Renal cortex interstitium (tissue), 11 donors: ENCODE results near the gene PRR35. TPM values are rescaled to one million over a fixed set of nuclear protein-coding genes. Genes with fewer than 3 reads are reported as not detected.

Source experiments
- DNase-seq, 11 donors: peaks; one replicate each; pipeline ENCODE4 v3.0.0-alpha.2; 2013; ENCODE audit warnings: low read depth in 9 of 11, low spot score in 4 of 11; ENCODE audit errors: extremely low read depth in 1 of 11
- polyA plus RNA-seq, 3 donors: library from polyadenylated mRNA; unstranded; fragments of 120-200 nt; gene quantifications; one replicate each; pipeline ENCODE4 v1.2.1, GENCODE V29; 2013; ENCODE audit not compliant: insufficient read length in 3 of 3

PRR35 gene
- polyA plus RNA-seq, 3 donors: 5.7 to 14.0 (median 14.0) TPM

GRCh38 chr16:603933-604332, 43.7 kb downstream of the PRR35 start:
- no peak for DNase-seq

DNA sequence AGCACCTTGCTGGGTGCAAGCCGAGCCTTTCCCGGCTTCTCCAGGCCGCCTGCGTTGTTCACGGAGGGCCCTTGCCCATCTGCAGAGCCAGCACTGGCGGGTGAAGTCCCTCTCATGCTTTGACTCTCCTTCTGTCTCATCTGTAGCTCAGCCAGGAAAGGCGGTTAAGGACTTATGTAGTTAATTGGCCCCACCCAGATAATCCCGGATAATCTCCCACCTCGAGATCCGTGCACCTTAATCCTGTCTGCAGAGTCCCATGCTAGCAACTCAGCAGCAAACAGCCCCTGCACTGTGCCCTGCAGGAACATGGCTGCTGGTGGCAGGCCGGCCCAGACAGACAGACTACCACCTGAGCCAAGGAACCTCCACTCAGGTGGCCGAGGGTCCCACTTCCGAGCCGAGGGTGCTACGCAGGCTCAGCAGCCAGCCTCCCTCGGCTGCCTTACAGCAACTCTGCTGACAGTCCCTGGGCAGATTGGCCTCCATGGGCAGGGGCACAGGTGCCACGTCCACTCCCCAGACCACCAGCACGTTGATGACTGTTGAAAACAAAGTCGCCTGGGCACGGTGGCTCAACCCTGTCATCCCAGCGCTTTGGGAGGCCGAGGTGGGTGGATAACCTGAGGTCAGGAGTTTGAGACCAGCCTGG, 46.6 kb downstream of the PRR35 start:
- DNase-seq: no peak

DNA sequence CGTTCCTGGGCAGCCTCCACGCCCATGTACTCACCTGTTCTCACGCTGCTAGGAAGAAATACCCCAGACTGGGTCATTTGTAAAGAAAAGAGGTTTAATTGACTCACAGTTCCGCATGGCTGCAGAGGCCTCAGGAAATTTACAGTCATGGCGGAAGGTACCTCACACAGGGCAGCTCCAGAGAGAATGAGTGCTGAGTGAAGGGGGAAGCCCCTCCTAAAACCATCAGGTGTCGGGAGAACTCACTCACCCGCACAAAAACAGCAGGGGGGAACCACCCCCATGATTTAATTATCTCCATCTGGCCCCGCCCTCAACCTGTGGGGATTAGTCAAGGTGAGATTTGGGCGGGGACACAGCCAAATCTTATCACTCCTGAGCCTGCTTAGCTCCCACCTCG, 47.8 kb downstream of the PRR35 start:
- DNase-seq: no peak

DNA sequence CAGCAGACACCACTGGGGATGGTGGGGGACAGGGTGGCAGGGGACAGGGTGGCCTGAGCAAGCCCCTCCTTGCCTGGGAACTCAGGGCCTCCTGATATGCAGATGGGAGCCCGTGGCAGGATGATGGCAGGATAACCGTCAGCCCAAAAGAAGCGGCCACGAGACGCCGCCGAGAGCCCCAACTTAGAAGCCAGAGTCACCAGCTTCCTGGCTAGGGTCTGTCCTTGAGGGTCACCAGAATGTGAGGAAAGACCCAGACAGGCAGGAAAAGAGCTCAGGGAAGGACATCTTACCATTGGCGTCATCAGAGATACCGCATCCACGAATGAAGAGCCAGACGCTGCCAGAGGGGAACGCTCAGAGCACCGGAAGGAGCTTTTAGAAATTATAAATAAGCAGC, 49.1 kb downstream of the PRR35 start:
- DNase-seq: no peak

DNA sequence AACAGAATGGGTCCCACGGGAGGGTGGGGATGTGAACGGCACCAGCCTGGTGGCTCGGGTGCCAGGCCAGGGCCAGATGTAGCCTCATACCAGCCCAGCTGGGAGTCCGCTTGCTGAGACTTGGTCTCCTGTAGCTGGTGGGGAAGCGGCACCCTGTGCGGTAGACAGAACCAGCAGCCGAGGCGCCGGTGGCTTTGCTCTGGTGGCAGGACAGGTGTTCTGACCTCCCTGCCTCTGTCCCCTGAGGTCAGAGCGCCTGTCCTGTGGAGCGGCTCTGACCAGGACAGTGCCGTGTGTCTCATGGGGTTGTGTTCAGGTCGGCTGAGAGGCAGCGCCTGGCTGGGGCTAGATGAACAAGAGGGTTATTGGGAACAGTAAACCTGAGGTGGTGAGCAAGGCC, 49.8 kb downstream of the PRR35 start:
- no peak for DNase-seq

GRCh38 chr16:610513-611381, 50.6 kb downstream of the PRR35 start:
- no peak for DNase-seq

DNA sequence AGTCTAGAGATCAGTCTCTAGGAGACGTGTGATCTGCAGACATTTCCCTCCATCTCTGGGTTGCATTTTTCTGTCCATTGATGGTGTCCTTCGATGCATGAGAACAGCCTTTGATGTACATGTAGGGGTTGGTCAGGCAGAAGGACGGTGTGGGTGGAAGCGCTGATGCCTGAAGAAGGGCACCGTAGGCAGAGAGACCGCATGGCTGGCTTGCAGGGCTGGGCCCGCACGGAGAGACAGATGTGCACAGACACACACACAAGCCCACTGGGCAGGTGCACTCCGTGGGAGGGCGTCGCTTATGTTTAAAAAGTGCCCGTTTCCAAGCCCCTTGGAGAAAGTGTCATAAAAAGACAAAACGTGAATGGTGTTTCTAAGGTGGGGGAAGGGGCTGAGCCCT, 54.9 kb downstream of the PRR35 start:
- no peak for DNase-seq

Other genes starting within 250 kb of the PRR35 start
- gene AXIN1, start 207.7 kb upstream of the PRR35 start, polyA plus RNA-seq: 10 to 100 TPM; 14.1 to 23.7 (median 22.2) TPM
- 10 to 100 TPM; 55.3 to 90.5 (median 65.3) TPM for gene MRPL28, start 189.9 kb upstream of the PRR35 start, polyA plus RNA-seq
- gene PGAP6, start 178.4 kb upstream of the PRR35 start, polyA plus RNA-seq: 10 to 100 TPM; 56.7 to 71.2 (median 60.6) TPM
- 100 to 1,000 TPM; 108 to 146 (median 134) TPM for gene NME4, start 163.2 kb upstream of the PRR35 start, polyA plus RNA-seq
- gene DECR2, start 158.5 kb upstream of the PRR35 start, polyA plus RNA-seq: 10 to 100 TPM; 20.7 to 47.6 (median 21.2) TPM
- 100 to 1,000 TPM in 2 of 3 donors, 10 to 100 TPM in 1; 96.3 to 159 (median 104) TPM for gene RAB11FIP3, start 134.7 kb upstream of the PRR35 start, polyA plus RNA-seq
- gene CAPN15, start 32.7 kb upstream of the PRR35 start, polyA plus RNA-seq: 10 to 100 TPM; 23.2 to 37.7 (median 35.0) TPM
- gene NHLRC4, start 6.6 kb downstream of the PRR35 start, polyA plus RNA-seq: 1 to 10 TPM; 5.1 to 8.9 (median 8.1) TPM
- 10 to 100 TPM; 49.0 to 82.6 (median 66.2) TPM for gene PIGQ, start 9.6 kb downstream of the PRR35 start, polyA plus RNA-seq
- 10 to 100 TPM; 14.3 to 32.5 (median 23.6) TPM for gene RAB40C, start 29.7 kb downstream of the PRR35 start, polyA plus RNA-seq
- gene WFIKKN1, start 70.6 kb downstream of the PRR35 start, polyA plus RNA-seq: 1 to 10 TPM; 1.3 to 2.0 (median 2.0) TPM
- 10 to 100 TPM; 39.3 to 62.6 (median 60.9) TPM for gene METTL26, start 75.9 kb downstream of the PRR35 start, polyA plus RNA-seq
- 10 to 100 TPM; 10.2 to 31.8 (median 22.6) TPM for gene MCRIP2, start 81.4 kb downstream of the PRR35 start, polyA plus RNA-seq
- 10 to 100 TPM; 36.9 to 62.0 (median 48.4) TPM for gene WDR90, start 89.0 kb downstream of the PRR35 start, polyA plus RNA-seq
- 100 to 1,000 TPM in 1 of 3 donors, 10 to 100 TPM in 2; 51.8 to 111 (median 92.9) TPM for gene RHOT2, start 107.7 kb downstream of the PRR35 start, polyA plus RNA-seq
- 1 to 10 TPM in 2 of 3 donors, under 1 TPM in 1; 0.84 to 2.5 (median 2.3) TPM for gene RHBDL1, start 115.3 kb downstream of the PRR35 start, polyA plus RNA-seq
- 100 to 1,000 TPM in 2 of 3 donors, 10 to 100 TPM in 1; 97.8 to 133 (median 126) TPM for gene STUB1, start 120.0 kb downstream of the PRR35 start, polyA plus RNA-seq
- gene JMJD8, start 123.9 kb downstream of the PRR35 start, polyA plus RNA-seq: 10 to 100 TPM; 48.7 to 73.8 (median 73.5) TPM
- gene WDR24, start 130.0 kb downstream of the PRR35 start, polyA plus RNA-seq: 10 to 100 TPM in 2 of 3 donors, 1 to 10 TPM in 1; 8.8 to 16.1 (median 14.2) TPM
- 1 to 10 TPM in 1 of 3 donors, under 1 TPM in 2; 0.67 to 2.7 (median 0.92) TPM for gene FBXL16, start 145.4 kb downstream of the PRR35 start, polyA plus RNA-seq
- 10 to 100 TPM in 2 of 3 donors, 1 to 10 TPM in 1; 4.0 to 15.4 (median 11.3) TPM for gene METRN, start 154.7 kb downstream of the PRR35 start, polyA plus RNA-seq
- 10 to 100 TPM; 10.4 to 22.6 (median 21.6) TPM for gene ANTKMT, start 160.8 kb downstream of the PRR35 start, polyA plus RNA-seq
- 1 to 10 TPM; 1.5 to 3.6 (median 3.1) TPM for gene CCDC78, start 166.0 kb downstream of the PRR35 start, polyA plus RNA-seq
- 10 to 100 TPM in 1 of 3 donors, 1 to 10 TPM in 2; 3.8 to 12.1 (median 5.1) TPM for gene HAGHL, start 166.7 kb downstream of the PRR35 start, polyA plus RNA-seq
- gene CIAO3, start 180.6 kb downstream of the PRR35 start, polyA plus RNA-seq: 10 to 100 TPM; 22.7 to 42.3 (median 26.5) TPM
- 10 to 100 TPM; 12.7 to 36.0 (median 18.1) TPM for gene MSLN, start 200.3 kb downstream of the PRR35 start, polyA plus RNA-seq
- gene RPUSD1, start 228.0 kb downstream of the PRR35 start, polyA plus RNA-seq: 10 to 100 TPM in 2 of 3 donors, 1 to 10 TPM in 1; 9.1 to 22.4 (median 16.7) TPM
- 10 to 100 TPM; 22.3 to 35.4 (median 32.3) TPM for gene CHTF18, start 228.2 kb downstream of the PRR35 start, polyA plus RNA-seq
- under 1 TPM; 0.41 to 0.58 (median 0.47) TPM for gene GNG13, start 240.3 kb downstream of the PRR35 start, polyA plus RNA-seq